Natural killer cell (primary cell): Measurements from ENCODE around the gene MRPL20. TPM values are rescaled to one million over a fixed set of nuclear protein-coding genes. Genes with fewer than 3 reads are reported as not detected.

Experiments used
- ATAC-seq, 3 donors: fragments of 150-1000 bp in 2 of 3; fragments of 200-7000 bp in 1 of 3; cut with Tn5 transposase; 1 replicate in 1 of 3; 2 replicates in 2 of 3; pipeline ENCODE4 v1.10.0; 2021; ENCODE audit warnings: mild to moderate bottlenecking in 2 of 3, moderate library complexity in 2 of 3
- DNase-seq, 2 donors: peaks; one replicate each; pipeline versions ENCODE4 v3.0.0 to v3.0.0-alpha.2; 2013 to 2021; ENCODE audit warnings: mixed read lengths in 1 of 2
- H3K27ac ChIP-seq: one replicate; pipeline ENCODE4 v1.5.1; 2013; ENCODE audit warnings: mild to moderate bottlenecking, low read length
- H3K27me3 ChIP-seq: one replicate; pipeline ENCODE4 v1.6.1; 2013; ENCODE audit warnings: low read length; ENCODE audit not compliant: control insufficient read depth, insufficient read depth
- H3K36me3 ChIP-seq: one replicate; pipeline ENCODE4 v1.6.1; 2013; ENCODE audit warnings: low read length; ENCODE audit not compliant: control insufficient read depth, insufficient read depth
- H3K4me1 ChIP-seq: one replicate; pipeline ENCODE4 v1.6.1; 2013; ENCODE audit warnings: low read length; ENCODE audit not compliant: control insufficient read depth, insufficient read depth
- H3K4me3 ChIP-seq: one replicate; pipeline ENCODE4 v1.5.1; 2013; ENCODE audit warnings: low read length
- H3K9me3 ChIP-seq: one replicate; pipeline ENCODE4 v1.6.1; 2013; ENCODE audit warnings: low read length; ENCODE audit not compliant: control insufficient read depth, insufficient read depth
- H3K27ac Mint-ChIP-seq, 2 donors: one replicate each; pipeline ENCODE4 v1.8.0; 2022; ENCODE audit warnings: mild to moderate bottlenecking in 2 of 2, mixed read lengths in 2 of 2, moderate library complexity in 1 of 2
- H3K27me3 Mint-ChIP-seq, 2 donors: one replicate each; pipeline ENCODE4 v1.8.0; 2022; ENCODE audit warnings: low read depth in 2 of 2, mixed read lengths in 2 of 2
- H3K36me3 Mint-ChIP-seq: one replicate; pipeline ENCODE4 v1.8.0; 2022; ENCODE audit warnings: mixed read lengths
- H3K4me1 Mint-ChIP-seq, 2 donors: one replicate each; pipeline ENCODE4 v1.8.0; 2022; ENCODE audit warnings: mixed read lengths in 2 of 2
- H3K4me3 Mint-ChIP-seq: one replicate; pipeline ENCODE4 v1.8.0; 2022; ENCODE audit warnings: mild to moderate bottlenecking, moderate library complexity, mixed read lengths
- H3K9me3 Mint-ChIP-seq, 2 donors: one replicate each; pipeline ENCODE4 v1.8.0; 2022; ENCODE audit warnings: mixed read lengths in 2 of 2
- WGBS: methylation state at CpG from one replicate; pipeline ENCODE4 v1.1.7; 2013; ENCODE audit warnings: missing lambda C conversion rate; ENCODE audit not compliant: insufficient coverage; 5-methylcytosine and 5-hydroxymethylcytosine counted together
- intact Hi-C: fragments of 100-400 bp; cut with micrococcal nuclease; formaldehyde crosslinking; loops from one replicate; pipeline ENCODE4 v1.14.2; 2022
- total RNA-seq, 4 donors: library from RNA; stranded (reverse); fragments of 120-200 nt in 1 of 4; gene quantifications; one replicate each; pipeline versions ENCODE4 v1.2.3 to v1.2.4, GENCODE V29; 2013 to 2022
- TF ChIP-seq, protein P1 (sequence below): fragments of 200-600 bp; IDR thresholded peaks from one replicate; pipeline ENCODE4 v1.8.0; 2022; ENCODE audit warnings: antibody characterized with exemption

MRPL20 gene
- total RNA-seq, 3 donors from 2014 or later (not counting 1 experiment from before 2014, with no cell fraction given): 90.9 to 111 (median 92.7) TPM

DNA sequence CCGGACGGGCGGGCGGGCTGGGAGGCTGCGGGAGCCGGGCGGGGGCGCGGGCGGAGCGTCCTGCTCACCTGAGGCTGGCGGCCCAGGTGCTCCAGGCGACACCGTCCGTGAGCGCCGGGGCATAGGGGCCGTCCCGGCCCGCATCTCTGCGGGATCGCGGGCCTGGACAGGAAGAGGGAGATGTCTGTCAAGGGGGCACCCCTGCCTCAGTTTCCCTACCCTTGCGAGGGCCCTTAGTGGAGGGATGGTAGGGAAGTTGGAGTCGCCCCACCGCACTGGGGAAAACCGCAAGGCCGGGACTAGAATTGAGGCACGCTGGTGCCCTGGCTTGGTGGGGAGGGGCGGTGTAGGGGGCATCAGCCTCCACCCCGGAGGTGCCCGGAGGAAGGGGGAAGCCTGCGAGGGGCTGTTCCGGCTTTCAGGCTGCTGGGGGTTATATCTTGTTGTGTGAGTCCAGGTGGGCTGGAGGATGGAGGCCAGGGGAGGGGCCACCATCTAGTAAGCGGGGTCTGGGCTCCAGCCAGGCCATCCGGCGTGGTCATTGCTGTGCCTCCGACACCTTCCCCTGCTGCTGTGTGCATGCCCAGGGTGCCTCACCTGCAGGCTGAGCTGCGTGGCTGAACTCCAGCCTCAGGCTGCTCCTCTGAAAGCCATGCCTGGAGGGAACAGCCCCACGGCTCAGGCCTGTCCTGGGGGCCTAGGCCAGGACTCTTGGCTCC, 29.0 kb upstream of the MRPL20 start:
- H3K27me3 ChIP-seq: peaks cover 38% of the 10 kb centered on the region
- H3K27ac ChIP-seq: no peak overlapping the region

GRCh38 chr1:1435106-1435903, 28.2 kb upstream of the MRPL20 start, which contains the start of gene VWA1:
TSS of gene VWA1 (plus strand) at chr1:1435690. CDS start at chr1:1435749, 59 bp downstream.
- 7% methylated on average over 89 of the region's 89 CpGs for WGBS
- H3K36me3 Mint-ChIP-seq: no peaks in the 10 kb centered on the region
- peaks cover 0 to 4% of the 10 kb centered on the region in 2 donors for H3K4me1 Mint-ChIP-seq
- Histone ChIP-seq H3K27me3 (peaks cover 38% of the 10 kb centered on the region), H3K4me3 (no peak within 1 kb of the TSS), H3K27ac (no peak within 1 kb of the TSS), H3K36me3 (no peaks in the 10 kb centered on the region), H3K9me3 (no peaks in the 10 kb centered on the region), H3K4me1 (peaks cover 21% of the 10 kb centered on the region)
- no peaks in the 10 kb centered on the region for H3K9me3 Mint-ChIP-seq
- no peak within 1 kb of the TSS for H3K27ac Mint-ChIP-seq
- peaks cover 0 to 14% of the 10 kb centered on the region in 2 donors for H3K27me3 Mint-ChIP-seq
- TF ChIP-seq, protein P1, sequence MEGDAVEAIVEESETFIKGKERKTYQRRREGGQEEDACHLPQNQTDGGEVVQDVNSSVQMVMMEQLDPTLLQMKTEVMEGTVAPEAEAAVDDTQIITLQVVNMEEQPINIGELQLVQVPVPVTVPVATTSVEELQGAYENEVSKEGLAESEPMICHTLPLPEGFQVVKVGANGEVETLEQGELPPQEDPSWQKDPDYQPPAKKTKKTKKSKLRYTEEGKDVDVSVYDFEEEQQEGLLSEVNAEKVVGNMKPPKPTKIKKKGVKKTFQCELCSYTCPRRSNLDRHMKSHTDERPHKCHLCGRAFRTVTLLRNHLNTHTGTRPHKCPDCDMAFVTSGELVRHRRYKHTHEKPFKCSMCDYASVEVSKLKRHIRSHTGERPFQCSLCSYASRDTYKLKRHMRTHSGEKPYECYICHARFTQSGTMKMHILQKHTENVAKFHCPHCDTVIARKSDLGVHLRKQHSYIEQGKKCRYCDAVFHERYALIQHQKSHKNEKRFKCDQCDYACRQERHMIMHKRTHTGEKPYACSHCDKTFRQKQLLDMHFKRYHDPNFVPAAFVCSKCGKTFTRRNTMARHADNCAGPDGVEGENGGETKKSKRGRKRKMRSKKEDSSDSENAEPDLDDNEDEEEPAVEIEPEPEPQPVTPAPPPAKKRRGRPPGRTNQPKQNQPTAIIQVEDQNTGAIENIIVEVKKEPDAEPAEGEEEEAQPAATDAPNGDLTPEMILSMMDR: no peak
- peak within 1 kb of the TSS; percentile 58 for H3K4me3 Mint-ChIP-seq
- DNase-seq: peak; percentile 51 to 72
- intact Hi-C loops: no loop called here
- peak; percentile 62 to 90 (median 89) for ATAC-seq

More for the DNA sequence above, 29.0 kb upstream of the MRPL20 start:
- intact Hi-C loops: no loop called here
- no peaks in the 10 kb centered on the region for H3K9me3 Mint-ChIP-seq
- Histone ChIP-seq H3K4me3 (no peak overlapping the region), H3K4me1 (peaks cover 26% of the 10 kb centered on the region), H3K36me3 (no peaks in the 10 kb centered on the region), H3K9me3 (no peaks in the 10 kb centered on the region)
- ATAC-seq (no peak), DNase-seq (no peak)
- TF ChIP-seq, protein P1: no peak
- peaks cover 0 to 14% of the 10 kb centered on the region in 2 donors for H3K27me3 Mint-ChIP-seq
- no peaks in the 10 kb centered on the region for H3K36me3 Mint-ChIP-seq
- H3K4me1 Mint-ChIP-seq: peaks cover 4 to 10% of the 10 kb centered on the region in 2 donors
- peak overlapping the region; percentile 58 for H3K4me3 Mint-ChIP-seq
- 18% methylated on average over 40 of the region's 40 CpGs for WGBS
- no peak overlapping the region for H3K27ac Mint-ChIP-seq

DNA sequence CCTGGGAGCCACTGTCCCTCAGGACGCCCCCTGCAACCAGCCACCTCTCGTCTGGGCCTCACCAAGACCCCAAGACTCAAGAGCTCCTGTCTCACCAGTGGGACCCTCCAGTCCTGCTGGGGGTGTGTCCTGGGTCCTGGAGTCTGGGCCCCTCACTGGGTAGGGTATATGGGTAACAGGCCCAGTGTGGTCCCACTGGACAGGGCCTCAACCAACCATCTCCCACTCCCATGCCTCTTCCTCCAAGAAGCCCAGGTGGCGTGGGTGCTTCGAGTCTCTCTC, 27.7 kb upstream of the MRPL20 start:
- Histone ChIP-seq H3K27me3 (peaks cover 38% of the 10 kb centered on the region), H3K4me1 (peaks cover 21% of the 10 kb centered on the region), H3K36me3 (no peaks in the 10 kb centered on the region), H3K27ac (no peak overlapping the region), H3K4me3 (no peak overlapping the region), H3K9me3 (no peaks in the 10 kb centered on the region)
- Mint-ChIP-seq H3K4me1 (peaks cover 0 to 4% of the 10 kb centered on the region in 2 donors), H3K27ac (no peak overlapping the region), H3K36me3 (no peaks in the 10 kb centered on the region), H3K9me3 (no peaks in the 10 kb centered on the region), H3K27me3 (peaks cover 0 to 14% of the 10 kb centered on the region in 2 donors), H3K4me3 (peak overlapping the region; percentile 9)
- 59% methylated on average over 4 of the region's 4 CpGs for WGBS
- intact Hi-C loops: no loop called here
- ATAC-seq (no peak), DNase-seq (no peak)
- TF ChIP-seq, protein P1: no peak
